Spleen (tissue), 11 donors: ENCODE measurements around the gene ADAMTSL1. TPM values are rescaled to one million over a fixed set of nuclear protein-coding genes. Genes with fewer than 3 reads are reported as not detected.

Source experiments
- DNase-seq: peaks from one replicate; pipeline ENCODE4 v3.0.0-alpha.2; 2020
- H3K27ac ChIP-seq, 8 donors: fragments of 200-600 bp; sonication (generic) in 7 of 8; 1 replicate in 4 of 8; 2 replicates in 4 of 8; pipeline versions ENCODE4 v1.5.0 to v1.8.0; 2016 to 2021; ENCODE audit warnings: inconsistent platforms in 4 of 8, mild to moderate bottlenecking in 4 of 8, moderate library complexity in 1 of 8
- H3K27me3 ChIP-seq, 7 donors: fragments of 200-600 bp; sonication (generic) in 6 of 7; replicated peaks in 1 of 7; 1 replicate in 4 of 7; 2 replicates in 3 of 7; pipeline versions ENCODE4 v1.5.0 to v1.8.0; 2016 to 2021; ENCODE audit warnings: inconsistent platforms in 3 of 7, mild to moderate bottlenecking in 1 of 7
- H3K36me3 ChIP-seq, 6 donors: fragments of 200-600 bp; sonication (generic) in 5 of 6; 1 replicate in 4 of 6; 2 replicates in 2 of 6; pipeline versions ENCODE4 v1.5.0 to v1.8.0; 2016 to 2021; ENCODE audit warnings: inconsistent platforms in 2 of 6
- H3K4me1 ChIP-seq, 6 donors: fragments of 200-600 bp; sonication (generic) in 5 of 6; 1 replicate in 3 of 6; 2 replicates in 3 of 6; pipeline versions ENCODE4 v1.5.0 to v1.8.0; 2016 to 2021; ENCODE audit warnings: inconsistent platforms in 3 of 6
- H3K4me3 ChIP-seq, 8 donors: fragments of 200-600 bp; sonication (generic) in 7 of 8; 1 replicate in 4 of 8; 2 replicates in 4 of 8; pipeline versions ENCODE4 v1.5.0 to v1.8.0; 2016 to 2021; ENCODE audit warnings: inconsistent platforms in 4 of 8, mild to moderate bottlenecking in 4 of 8, moderate library complexity in 2 of 8
- H3K9me3 ChIP-seq, 8 donors: fragments of 200-600 bp; sonication (generic) in 7 of 8; 1 replicate in 4 of 8; 2 replicates in 4 of 8; pipeline versions ENCODE4 v1.5.0 to v1.8.0; 2016 to 2021; ENCODE audit warnings: inconsistent platforms in 4 of 8
- POLR2A ChIP-seq, 3 donors: fragments of 450-650 bp; IDR thresholded peaks; one replicate each; pipeline ENCODE4 v1.5.1; 2017; ENCODE audit warnings: antibody characterized with exemption in 3 of 3, mild to moderate bottlenecking in 1 of 3
- POLR2AphosphoS5 ChIP-seq, 3 donors: sonication (generic); formaldehyde crosslinking; IDR thresholded peaks; one replicate each; pipeline ENCODE4 v1.5.1; 2017; ENCODE audit warnings: antibody characterized with exemption in 3 of 3
- WGBS, 5 donors: extraction: QIAGEN DNeasy Blood & Tissue Kit in 3 of 5; methylation state at CpG; one replicate each; pipeline versions ENCODE4 v1.1.5 to v1.1.7; 2013 to 2018; 5-methylcytosine and 5-hydroxymethylcytosine counted together
- intact Hi-C: fragments of 100-400 bp; cut with DNase I; formaldehyde crosslinking; loops from one replicate; pipeline ENCODE4 v1.15.0; 2023; ENCODE audit warnings: low total_unique reads
- polyA plus RNA-seq, 3 donors: library from polyadenylated mRNA; stranded (reverse); fragments of 200-250 nt; gene quantifications; one replicate each; pipeline ENCODE4 v1.2.1, GENCODE V29; 2013
- total RNA-seq, 7 donors: library from RNA; depleted of rRNA in 3 of 7; stranded (reverse); fragments of >200 nt in 3 of 7; fragmentation: NEBNext Ultra II Directional in 4 of 7; extraction: Animal tissue kit (Norgen Biotek cat#: 25700) in 4 of 7; gene quantifications; one replicate each; pipeline versions ENCODE4 v1.1.0 to v1.2.1, GENCODE V29; 2016 to 2021
- TF ChIP-seq, protein P1 (sequence below), 11 experiments: fragments of 200-600 bp in 7 of 11; fragments of 450-650 bp in 4 of 11; sonication (generic) in 4 of 11; IDR thresholded peaks in 8 of 11; conservative IDR thresholded peaks in 3 of 11; 1 replicate in 7 of 11; 2 replicates in 4 of 11; pipeline versions ENCODE4 v1.4.0 to v1.8.0; 2016 to 2021; ENCODE audit warnings: antibody characterized with exemption in 11 of 11, inconsistent platforms in 4 of 11, mild to moderate bottlenecking in 1 of 11
- donor health status: healthy with polysubstance abuse.
- donor health status: DM: no; HTN: no; CAD: no; lungs with moderate emphysema.
- donor health status: DM: no; HTN: no; CAD: no.
- donor health status: Bipolar disorder and iron deficiency.
- donor health status: healthy.
- donor health status: DM: no; HTN: no; CAD: no.
- donor health status: DM: yes; HTN: yes; CAD: no.

Gene ADAMTSL1
- total and polyA plus RNA-seq, 10 donors: 0.35 to 5.3 (median 2.2) TPM

DNA sequence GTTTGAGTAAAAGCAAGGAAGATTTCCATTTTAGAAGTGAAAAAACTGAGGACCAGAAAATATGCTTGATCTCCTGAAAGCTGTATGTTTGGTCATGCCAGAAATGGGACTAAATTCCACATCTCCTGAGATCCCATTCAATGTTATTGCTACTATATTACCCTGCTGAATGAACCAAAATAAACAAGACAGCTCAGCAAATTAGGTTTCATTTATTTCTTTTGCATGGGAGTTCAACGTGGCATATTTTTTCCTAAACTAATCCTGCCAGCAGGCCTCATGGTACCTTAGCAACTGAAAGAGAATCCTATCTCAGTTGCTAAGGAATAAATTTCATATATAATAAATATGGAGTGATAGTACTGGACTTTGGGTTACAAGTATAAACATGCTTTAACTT is 101.7 kb downstream of the ADAMTSL1 start:
- H3K36me3 ChIP-seq: no peaks in the 10 kb centered on the region
- WGBS, 5 donors: 68 to 93% (median 76%) methylated on average over 1 of the region's 1 CpG
- intact Hi-C loops: no loop called here
- TF ChIP-seq, protein P1, sequence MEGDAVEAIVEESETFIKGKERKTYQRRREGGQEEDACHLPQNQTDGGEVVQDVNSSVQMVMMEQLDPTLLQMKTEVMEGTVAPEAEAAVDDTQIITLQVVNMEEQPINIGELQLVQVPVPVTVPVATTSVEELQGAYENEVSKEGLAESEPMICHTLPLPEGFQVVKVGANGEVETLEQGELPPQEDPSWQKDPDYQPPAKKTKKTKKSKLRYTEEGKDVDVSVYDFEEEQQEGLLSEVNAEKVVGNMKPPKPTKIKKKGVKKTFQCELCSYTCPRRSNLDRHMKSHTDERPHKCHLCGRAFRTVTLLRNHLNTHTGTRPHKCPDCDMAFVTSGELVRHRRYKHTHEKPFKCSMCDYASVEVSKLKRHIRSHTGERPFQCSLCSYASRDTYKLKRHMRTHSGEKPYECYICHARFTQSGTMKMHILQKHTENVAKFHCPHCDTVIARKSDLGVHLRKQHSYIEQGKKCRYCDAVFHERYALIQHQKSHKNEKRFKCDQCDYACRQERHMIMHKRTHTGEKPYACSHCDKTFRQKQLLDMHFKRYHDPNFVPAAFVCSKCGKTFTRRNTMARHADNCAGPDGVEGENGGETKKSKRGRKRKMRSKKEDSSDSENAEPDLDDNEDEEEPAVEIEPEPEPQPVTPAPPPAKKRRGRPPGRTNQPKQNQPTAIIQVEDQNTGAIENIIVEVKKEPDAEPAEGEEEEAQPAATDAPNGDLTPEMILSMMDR (IDR thresholded peaks at IDR 0.05 in 8 of 11, conservative IDR thresholded peaks at IDR 0.05 in 3 of 11): no peak
- no peak for TF ChIP-seq POLR2A (IDR thresholded peaks at IDR 0.05)
- TF ChIP-seq POLR2AphosphoS5 (IDR thresholded peaks at IDR 0.05): no peak
- DNase-seq: no peak
- H3K9me3 ChIP-seq: no peaks in the 10 kb centered on the region
- no peaks in the 10 kb centered on the region for H3K27me3 ChIP-seq
- no peaks in the 10 kb centered on the region for H3K4me1 ChIP-seq
- no peak overlapping the region for H3K4me3 ChIP-seq
- H3K27ac ChIP-seq: no peak overlapping the region

DNA sequence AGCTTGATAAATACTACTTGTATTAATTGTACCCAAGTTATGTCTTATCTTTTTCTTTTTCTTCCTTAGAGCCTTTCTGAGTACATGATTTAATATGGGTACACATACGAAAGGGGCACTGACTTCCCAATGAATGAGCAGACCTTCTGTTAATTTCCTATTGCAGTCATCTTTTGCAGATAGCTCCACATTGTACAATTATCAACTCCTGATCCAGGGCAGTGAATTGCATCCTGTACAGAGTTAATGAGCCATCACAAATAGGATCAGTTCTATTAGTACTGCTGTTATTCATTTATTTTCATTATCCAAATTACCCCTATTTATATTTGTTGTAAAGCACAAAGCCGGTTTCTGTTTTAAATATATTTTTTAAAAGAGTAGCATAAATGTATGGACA is 105.6 kb downstream of the ADAMTSL1 start:
- Histone ChIP-seq H3K4me1 (no peaks in the 10 kb centered on the region), H3K27me3 (no peaks in the 10 kb centered on the region), H3K4me3 (no peak overlapping the region), H3K36me3 (no peaks in the 10 kb centered on the region), H3K9me3 (no peaks in the 10 kb centered on the region), H3K27ac (no peak overlapping the region)
- TF ChIP-seq POLR2AphosphoS5 (IDR thresholded peaks at IDR 0.05) (no peak), POLR2A (IDR thresholded peaks at IDR 0.05) (no peak)
- TF ChIP-seq, protein P1 (IDR thresholded peaks at IDR 0.05 in 8 of 11, conservative IDR thresholded peaks at IDR 0.05 in 3 of 11): no peak
- intact Hi-C loops: no loop called here
- 87 to 97% (median 93%) methylated on average over 2 of the region's 2 CpGs for WGBS, 5 donors
- DNase-seq: no peak

DNA sequence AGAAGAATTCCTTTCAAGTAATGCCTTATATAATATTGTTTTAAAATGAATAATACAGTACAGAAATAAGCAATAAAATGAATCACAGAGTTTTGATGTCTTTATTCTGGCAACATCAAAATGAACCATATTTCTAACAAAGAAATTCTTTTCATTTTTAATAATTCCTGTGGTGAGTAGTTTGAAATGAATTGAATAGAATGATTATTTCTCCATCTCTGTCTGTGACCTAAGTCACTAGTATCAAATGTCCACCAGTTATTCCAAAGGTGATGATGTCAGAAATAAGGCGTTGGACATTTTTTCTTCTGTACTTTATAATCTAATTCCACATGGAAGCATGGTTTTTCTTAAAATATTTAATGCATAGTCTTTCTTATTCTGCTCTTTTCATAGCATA is 106.2 kb downstream of the ADAMTSL1 start:
- no peak for DNase-seq
- TF ChIP-seq POLR2A (IDR thresholded peaks at IDR 0.05): no peak

DNA sequence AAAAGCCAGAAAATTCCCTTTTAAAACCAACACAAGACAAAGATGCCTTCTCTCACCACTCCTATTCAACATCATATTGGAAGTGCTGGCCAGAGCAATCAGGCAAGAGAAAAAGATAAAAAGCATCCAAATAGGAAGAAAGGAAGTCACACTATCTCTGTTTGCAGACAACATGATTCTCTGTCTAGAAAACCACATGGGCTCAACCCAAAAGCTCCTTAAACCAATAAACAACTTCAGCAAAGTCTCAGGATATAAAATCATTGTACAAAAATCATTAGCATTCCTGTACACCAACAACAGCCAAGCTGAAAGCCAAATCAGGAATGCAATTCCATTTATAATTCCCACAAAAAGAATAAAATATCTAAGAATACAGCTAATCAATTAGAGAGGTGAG is 112.0 kb downstream of the ADAMTSL1 start:
- Histone ChIP-seq H3K27ac (no peak overlapping the region), H3K36me3 (no peaks in the 10 kb centered on the region), H3K27me3 (no peaks in the 10 kb centered on the region), H3K4me3 (no peak overlapping the region), H3K4me1 (no peaks in the 10 kb centered on the region), H3K9me3 (peaks cover under 1 to 12% (median 5%) of the 10 kb centered on the region in 8 donors)
- intact Hi-C loops: no loop called here
- no peak for DNase-seq
- TF ChIP-seq POLR2AphosphoS5 (IDR thresholded peaks at IDR 0.05) (no peak), POLR2A (IDR thresholded peaks at IDR 0.05) (no peak)
- TF ChIP-seq, protein P1 (IDR thresholded peaks at IDR 0.05 in 8 of 11, conservative IDR thresholded peaks at IDR 0.05 in 3 of 11): no peak

More for the DNA sequence above, 106.2 kb downstream of the ADAMTSL1 start:
- H3K9me3 ChIP-seq: no peaks in the 10 kb centered on the region
- H3K4me1 ChIP-seq: no peaks in the 10 kb centered on the region
- intact Hi-C loops: no loop called here
- 75 to 91% (median 80%) methylated on average over 1 of the region's 1 CpG for WGBS, 5 donors
- H3K27me3 ChIP-seq: no peaks in the 10 kb centered on the region
- no peaks in the 10 kb centered on the region for H3K36me3 ChIP-seq
- H3K4me3 ChIP-seq: no peak overlapping the region
- no peak overlapping the region for H3K27ac ChIP-seq

DNA sequence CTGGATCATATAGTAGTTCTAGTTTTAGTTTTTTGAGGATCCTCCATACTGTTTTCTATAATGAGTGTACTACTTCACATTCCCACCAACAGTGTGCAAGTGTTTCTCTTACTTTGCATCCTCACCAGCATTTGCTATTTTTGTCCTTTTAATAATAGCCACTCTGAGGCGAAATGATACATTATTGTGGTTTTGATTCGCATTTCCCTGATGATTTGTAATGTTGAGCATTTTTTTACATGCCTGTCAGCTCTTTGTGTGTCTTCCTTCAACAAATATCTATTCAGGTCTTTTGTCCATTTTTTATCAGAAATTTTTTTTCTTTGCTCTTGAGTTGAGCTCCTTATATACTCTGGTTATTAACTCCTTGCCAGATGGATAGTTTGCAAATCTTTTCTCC is 114.0 kb downstream of the ADAMTSL1 start:
- TF ChIP-seq, protein P1 (IDR thresholded peaks at IDR 0.05 in 8 of 11, conservative IDR thresholded peaks at IDR 0.05 in 3 of 11): no peak
- TF ChIP-seq POLR2A (IDR thresholded peaks at IDR 0.05): no peak
- H3K4me3 ChIP-seq: no peak overlapping the region
- WGBS, 5 donors: 81 to 91% (median 86%) methylated on average over 2 of the region's 2 CpGs
- no peaks in the 10 kb centered on the region for H3K36me3 ChIP-seq
- H3K4me1 ChIP-seq: no peaks in the 10 kb centered on the region
- intact Hi-C loops: no loop called here
- H3K27ac ChIP-seq: no peak overlapping the region
- no peak for DNase-seq
- no peaks in the 10 kb centered on the region for H3K27me3 ChIP-seq
- peaks cover 2 to 29% (median 20%) of the 10 kb centered on the region in 8 donors for H3K9me3 ChIP-seq
